Skeletal muscle tissue (tissue), 4 donors: ENCODE measurements around the gene OXCT1. TPM values are rescaled to one million over a fixed set of nuclear protein-coding genes. Genes with fewer than 3 reads are reported as not detected.

ENCODE experiments used
- H3K27ac ChIP-seq: one replicate; pipeline ENCODE4 v1.7.0; 2013; ENCODE audit warnings: mild to moderate bottlenecking, low read depth, low read length, inconsistent platforms
- H3K27me3 ChIP-seq, 3 donors: one replicate each; pipeline ENCODE4 v1.7.0; 2013; ENCODE audit warnings: low read length in 3 of 3; ENCODE audit not compliant: control insufficient read depth in 3 of 3, insufficient read depth in 3 of 3
- H3K36me3 ChIP-seq, 3 donors: one replicate each; pipeline ENCODE4 v1.7.0; 2013; ENCODE audit warnings: low read length in 3 of 3; ENCODE audit not compliant: control insufficient read depth in 3 of 3, insufficient read depth in 3 of 3
- H3K4me1 ChIP-seq, 3 donors: one replicate each; pipeline ENCODE4 v1.7.0; 2013; ENCODE audit warnings: low read length in 3 of 3, mild to moderate bottlenecking in 3 of 3; ENCODE audit not compliant: control insufficient read depth in 3 of 3, insufficient read depth in 3 of 3
- H3K4me3 ChIP-seq, 3 donors: one replicate each; pipeline ENCODE4 v1.7.0; 2013; ENCODE audit warnings: low read length in 3 of 3
- H3K9ac ChIP-seq, 3 donors: one replicate each; pipeline ENCODE4 v1.7.0; 2013; ENCODE audit warnings: low read length in 3 of 3, mild to moderate bottlenecking in 3 of 3, moderate library complexity in 2 of 3, low read depth in 1 of 3
- H3K9me3 ChIP-seq, 3 donors: one replicate each; pipeline ENCODE4 v1.7.0; 2013; ENCODE audit warnings: low read length in 3 of 3; ENCODE audit not compliant: control insufficient read depth in 3 of 3
- total RNA-seq: library from RNA; depleted of rRNA; stranded (reverse); fragments of >200 nt; gene quantifications from one replicate; pipeline ENCODE4 v1.2.3, GENCODE V29; 2014
- donor health status: Osteomylitis.

Gene OXCT1
- total RNA-seq, 1 donor from 2014 or later, result 12.5 TPM

GRCh38 chr5:41770799-41771198 is 99.4 kb downstream of the OXCT1 start:
- no peaks in the 10 kb centered on the region for H3K4me1 ChIP-seq
- H3K27me3 ChIP-seq, result no peaks in the 10 kb centered on the region
- no peak overlapping the region for H3K4me3 ChIP-seq
- no peak overlapping the region for H3K9ac ChIP-seq
- H3K9me3 ChIP-seq, result no peaks in the 10 kb centered on the region
- H3K36me3 ChIP-seq, result no peaks in the 10 kb centered on the region
- no peak overlapping the region for H3K27ac ChIP-seq

GRCh38 chr5:41768692-41769091 is 101.5 kb downstream of the OXCT1 start:
- Histone ChIP-seq H3K27ac (no peak overlapping the region), H3K36me3 (peaks cover 0 to 2% (median 0%) of the 10 kb centered on the region in 3 donors), H3K4me3 (no peak overlapping the region), H3K27me3 (no peaks in the 10 kb centered on the region), H3K9me3 (no peaks in the 10 kb centered on the region), H3K9ac (no peak overlapping the region), H3K4me1 (no peaks in the 10 kb centered on the region)

DNA sequence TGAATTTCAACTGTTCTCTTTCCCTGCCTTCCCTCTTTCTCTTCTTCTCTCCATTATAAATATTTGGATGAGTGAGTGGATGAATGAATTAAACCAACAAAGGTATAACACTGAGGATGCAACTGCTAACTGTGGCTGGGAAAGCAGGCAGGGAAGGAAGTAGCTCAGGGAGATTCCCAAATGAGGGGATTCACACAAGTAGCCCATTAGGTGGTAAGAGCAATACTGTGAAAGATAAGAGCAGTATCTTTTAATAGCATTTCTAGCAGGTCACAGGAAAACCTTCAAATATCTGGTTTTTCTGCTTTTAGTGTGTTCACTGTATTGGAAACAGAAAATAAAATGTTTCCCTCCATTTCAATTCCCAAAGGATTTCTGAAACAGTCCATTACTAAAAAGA is 105.6 kb downstream of the OXCT1 start:
- Histone ChIP-seq H3K9ac (no peak overlapping the region), H3K27ac (no peak overlapping the region), H3K9me3 (no peaks in the 10 kb centered on the region), H3K36me3 (peaks cover 0 to 2% (median 2%) of the 10 kb centered on the region in 3 donors), H3K4me1 (peaks cover 0 to 5% (median 3%) of the 10 kb centered on the region in 3 donors), H3K27me3 (no peaks in the 10 kb centered on the region), H3K4me3 (no peak overlapping the region)

- Histone ChIP-seq H3K4me3 (no peak overlapping the region), H3K27me3 (no peaks in the 10 kb centered on the region), H3K9me3 (no peaks in the 10 kb centered on the region), H3K4me1 (peaks cover 0 to 5% (median 3%) of the 10 kb centered on the region in 3 donors), H3K9ac (no peak overlapping the region), H3K36me3 (peaks cover 2 to 8% (median 2%) of the 10 kb centered on the region in 3 donors), H3K27ac (no peak overlapping the region)
These were observed 106.7 kb downstream of the OXCT1 start for GRCh38 chr5:41763574-41763973.

DNA sequence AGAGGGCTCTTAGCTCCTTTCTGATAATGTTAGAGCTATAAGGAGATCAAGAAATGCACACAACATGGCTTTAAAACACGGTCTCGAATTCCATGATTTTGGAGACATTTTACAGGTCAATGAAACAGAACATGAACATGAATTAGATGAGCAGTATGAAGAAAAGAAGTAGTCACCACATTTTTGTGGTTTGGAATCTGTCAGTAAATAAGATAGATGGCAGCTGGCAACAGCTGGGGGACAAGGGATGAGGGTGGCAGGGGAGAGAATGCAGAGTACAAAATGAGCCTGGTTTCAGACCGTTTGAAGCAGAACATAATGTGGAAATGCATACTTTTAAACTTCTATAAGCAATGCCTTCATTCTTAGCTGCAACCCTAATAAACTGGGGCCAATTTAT is 107.1 kb downstream of the OXCT1 start:
- peaks cover 2 to 8% (median 2%) of the 10 kb centered on the region in 3 donors for H3K36me3 ChIP-seq
- no peaks in the 10 kb centered on the region for H3K27me3 ChIP-seq
- H3K9me3 ChIP-seq, result no peaks in the 10 kb centered on the region
- H3K4me3 ChIP-seq, result no peak overlapping the region
- H3K27ac ChIP-seq, result no peak overlapping the region
- H3K9ac ChIP-seq, result no peak overlapping the region
- peaks cover 0 to 5% (median 3%) of the 10 kb centered on the region in 3 donors for H3K4me1 ChIP-seq

DNA sequence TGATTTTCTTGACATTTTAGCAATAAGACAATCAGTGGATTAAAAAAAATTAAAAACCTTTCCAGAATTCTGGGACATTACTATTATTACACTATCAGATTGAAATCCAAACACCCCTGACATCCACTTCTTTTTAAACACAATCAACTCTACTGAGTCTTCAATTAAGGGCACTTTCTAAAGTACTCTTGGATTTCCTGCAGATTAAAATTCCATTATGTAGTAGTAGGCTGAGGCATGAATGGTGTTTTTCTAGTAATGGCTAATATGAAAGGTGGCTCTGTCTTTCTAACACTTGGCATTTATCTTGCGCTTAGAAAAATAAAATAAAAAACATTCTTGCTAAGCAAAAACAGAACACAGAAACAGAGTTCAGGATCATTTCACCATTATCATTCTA is 107.8 kb downstream of the OXCT1 start:
- Histone ChIP-seq H3K4me3 (no peak overlapping the region), H3K4me1 (peaks cover 0 to 5% (median 3%) of the 10 kb centered on the region in 3 donors), H3K27ac (no peak overlapping the region), H3K27me3 (no peaks in the 10 kb centered on the region), H3K9me3 (no peaks in the 10 kb centered on the region), H3K9ac (no peak overlapping the region), H3K36me3 (peaks cover 2 to 8% (median 2%) of the 10 kb centered on the region in 3 donors)

DNA sequence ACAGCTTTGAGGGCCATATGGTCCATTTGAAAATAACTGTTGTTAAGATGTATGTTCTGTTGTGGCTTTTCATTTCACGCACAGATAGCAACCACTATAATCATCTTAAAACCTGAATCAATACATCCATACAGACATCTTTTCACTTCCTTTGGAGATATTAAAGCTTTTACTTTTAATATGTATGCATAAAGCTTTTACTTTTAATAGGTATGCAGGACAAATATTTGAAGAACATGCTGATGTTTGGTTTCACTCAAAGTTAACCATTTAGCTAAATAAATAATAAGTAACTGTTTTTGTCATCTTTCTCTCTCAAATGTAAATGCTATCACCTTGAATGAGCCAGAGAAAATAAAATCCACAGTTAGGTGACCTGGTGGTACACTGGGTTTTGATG is 108.6 kb downstream of the OXCT1 start:
- H3K4me1 ChIP-seq, result peaks cover 0 to 5% (median 3%) of the 10 kb centered on the region in 3 donors
- no peak overlapping the region for H3K4me3 ChIP-seq
- H3K27me3 ChIP-seq, result no peaks in the 10 kb centered on the region

GRCh38 chr5:41755705-41756104 is 114.5 kb downstream of the OXCT1 start:
- no peaks in the 10 kb centered on the region for H3K4me1 ChIP-seq
- no peaks in the 10 kb centered on the region for H3K9me3 ChIP-seq
- H3K27me3 ChIP-seq, result no peaks in the 10 kb centered on the region

More for the DNA sequence above, 108.6 kb downstream of the OXCT1 start:
- Histone ChIP-seq H3K9me3 (no peaks in the 10 kb centered on the region), H3K27ac (no peak overlapping the region), H3K36me3 (peaks cover 2 to 8% (median 2%) of the 10 kb centered on the region in 3 donors), H3K9ac (no peak overlapping the region)

GRCh38 chr5:41754857-41755256 is 115.4 kb downstream of the OXCT1 start:
- Histone ChIP-seq H3K4me3 (no peak overlapping the region), H3K27me3 (no peaks in the 10 kb centered on the region), H3K36me3 (peaks cover 0 to 8% (median 0%) of the 10 kb centered on the region in 3 donors), H3K4me1 (no peaks in the 10 kb centered on the region), H3K9me3 (no peaks in the 10 kb centered on the region), H3K9ac (no peak overlapping the region), H3K27ac (no peak overlapping the region)

More at GRCh38 chr5:41755705-41756104, 114.5 kb downstream of the OXCT1 start:
- no peak overlapping the region for H3K27ac ChIP-seq
- peaks cover 0 to 8% (median 0%) of the 10 kb centered on the region in 3 donors for H3K36me3 ChIP-seq
- H3K9ac ChIP-seq, result no peak overlapping the region
- H3K4me3 ChIP-seq, result no peak overlapping the region

GRCh38 chr5:41751867-41752266 is 118.4 kb downstream of the OXCT1 start:
- Histone ChIP-seq H3K27me3 (no peaks in the 10 kb centered on the region), H3K4me1 (no peaks in the 10 kb centered on the region), H3K36me3 (no peaks in the 10 kb centered on the region), H3K27ac (no peak overlapping the region), H3K4me3 (no peak overlapping the region), H3K9me3 (no peaks in the 10 kb centered on the region), H3K9ac (no peak overlapping the region)
